Kidney epithelial cell (primary cell): ENCODE measurements around the gene CARMIL3. TPM values are rescaled to one million over a fixed set of nuclear protein-coding genes. Genes with fewer than 3 reads are reported as not detected.
"Not testable (repeated sequence)": the region's sequence is repeated elsewhere in the genome, so short reads cannot be mapped to it uniquely, and the experiment has no call there.

ENCODE experiments used
- DNase-seq: peaks from one replicate; pipeline ENCODE4 v3.0.0-alpha.2; 2010; ENCODE audit warnings: low read depth
- H3K27me3 ChIP-seq: 2 replicates; pipeline ENCODE4 v1.6.0; 2011; ENCODE audit warnings: low read length; ENCODE audit not compliant: control insufficient read depth, insufficient read depth
- H3K36me3 ChIP-seq: 2 replicates; pipeline ENCODE4 v1.5.1; 2011; ENCODE audit warnings: low read length; ENCODE audit not compliant: control insufficient read depth, insufficient read depth
- H3K4me3 ChIP-seq: 2 replicates; pipeline ENCODE4 v1.5.1; 2011; ENCODE audit warnings: low read depth, mild to moderate bottlenecking, control low read depth, low read length
- total RNA-seq: library from RNA; depleted of rRNA; stranded (reverse); fragments of >200 nt; gene quantifications from 2 replicates; pipeline ENCODE4 v1.2.3, GENCODE V29; 2015
- TF ChIP-seq, protein P1 (sequence below): IDR thresholded peaks from 2 replicates; pipeline ENCODE4 v1.5.1; 2011; ENCODE audit warnings: mild to moderate bottlenecking, moderate library complexity, low read length, control low read depth, inconsistent platforms; ENCODE audit not compliant: insufficient read depth, poor library complexity, severe bottlenecking

The CARMIL3 gene
- total RNA-seq, 1 donor from 2014 or later, result 1.5 TPM

GRCh38 chr14:24103451-24103850 is 51.6 kb downstream of the CARMIL3 start:
- H3K36me3 ChIP-seq, result peaks cover 4% of the 10 kb centered on the region
- TF ChIP-seq, protein P1, sequence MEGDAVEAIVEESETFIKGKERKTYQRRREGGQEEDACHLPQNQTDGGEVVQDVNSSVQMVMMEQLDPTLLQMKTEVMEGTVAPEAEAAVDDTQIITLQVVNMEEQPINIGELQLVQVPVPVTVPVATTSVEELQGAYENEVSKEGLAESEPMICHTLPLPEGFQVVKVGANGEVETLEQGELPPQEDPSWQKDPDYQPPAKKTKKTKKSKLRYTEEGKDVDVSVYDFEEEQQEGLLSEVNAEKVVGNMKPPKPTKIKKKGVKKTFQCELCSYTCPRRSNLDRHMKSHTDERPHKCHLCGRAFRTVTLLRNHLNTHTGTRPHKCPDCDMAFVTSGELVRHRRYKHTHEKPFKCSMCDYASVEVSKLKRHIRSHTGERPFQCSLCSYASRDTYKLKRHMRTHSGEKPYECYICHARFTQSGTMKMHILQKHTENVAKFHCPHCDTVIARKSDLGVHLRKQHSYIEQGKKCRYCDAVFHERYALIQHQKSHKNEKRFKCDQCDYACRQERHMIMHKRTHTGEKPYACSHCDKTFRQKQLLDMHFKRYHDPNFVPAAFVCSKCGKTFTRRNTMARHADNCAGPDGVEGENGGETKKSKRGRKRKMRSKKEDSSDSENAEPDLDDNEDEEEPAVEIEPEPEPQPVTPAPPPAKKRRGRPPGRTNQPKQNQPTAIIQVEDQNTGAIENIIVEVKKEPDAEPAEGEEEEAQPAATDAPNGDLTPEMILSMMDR, result no peak
- H3K27me3 ChIP-seq, result no peaks in the 10 kb centered on the region
- H3K4me3 ChIP-seq, result no peak overlapping the region
- no peak for DNase-seq

- not testable (repeated sequence) for H3K27me3 ChIP-seq, H3K4me3 ChIP-seq, DNase-seq, H3K36me3 ChIP-seq
These were observed 53.9 kb downstream of the CARMIL3 start for GRCh38 chr14:24105609-24106239.

GRCh38 chr14:24106672-24107271 is 55.0 kb downstream of the CARMIL3 start:
- TF ChIP-seq, protein P1, result no peak
- Histone ChIP-seq H3K36me3 (no peaks in the 10 kb centered on the region), H3K27me3 (no peaks in the 10 kb centered on the region), H3K4me3 (no peak overlapping the region)
- no peak for DNase-seq

GRCh38 chr14:24108336-24108874 is 56.6 kb downstream of the CARMIL3 start:
- TF ChIP-seq, protein P1, result no peak
- Histone ChIP-seq H3K36me3 (no peaks in the 10 kb centered on the region), H3K27me3 (no peaks in the 10 kb centered on the region), H3K4me3 (no peak overlapping the region)
- no peak for DNase-seq

DNA sequence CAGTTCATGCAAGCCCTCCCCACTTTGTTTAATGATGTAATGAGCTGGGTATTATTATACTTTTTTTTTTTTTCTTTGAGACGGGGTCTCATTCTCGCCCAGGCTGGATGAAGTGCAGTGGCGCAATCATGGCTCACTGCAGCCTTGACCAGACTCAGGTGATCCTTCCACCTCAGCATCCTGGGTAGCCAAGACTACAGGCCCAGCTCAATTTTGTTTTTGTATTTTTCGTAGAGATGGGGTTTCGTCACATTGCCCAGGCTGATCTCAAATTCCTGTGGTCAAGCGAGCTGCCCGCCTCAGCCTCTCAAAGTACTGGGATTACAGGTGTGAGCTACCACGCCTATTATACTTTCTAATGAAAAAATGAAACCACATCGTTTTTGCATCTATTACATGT is 58.3 kb downstream of the CARMIL3 start:
- TF ChIP-seq, protein P1, result no peak
- no peaks in the 10 kb centered on the region for H3K27me3 ChIP-seq
- H3K36me3 ChIP-seq, result no peaks in the 10 kb centered on the region
- no peak for DNase-seq
- no peak overlapping the region for H3K4me3 ChIP-seq

DNA sequence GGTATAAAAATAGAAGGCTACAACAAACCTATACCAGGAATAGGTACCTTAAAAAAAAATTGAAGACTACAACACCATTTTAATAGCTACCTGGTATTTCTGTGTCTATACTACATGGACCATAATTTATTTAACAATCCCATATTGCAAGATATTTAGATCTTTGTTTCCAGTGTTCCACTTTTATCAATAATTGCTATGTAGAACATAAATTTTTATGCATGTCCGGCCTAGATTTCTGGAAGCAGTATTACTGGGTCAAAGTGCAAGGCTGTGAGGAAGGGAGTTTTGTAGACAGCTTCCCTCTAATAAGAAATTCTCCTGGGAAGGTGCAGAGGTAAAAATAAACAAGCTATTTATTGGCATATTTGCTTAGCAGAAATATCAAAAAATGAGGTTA is 58.7 kb downstream of the CARMIL3 start:
- H3K4me3 ChIP-seq, result no peak overlapping the region
- TF ChIP-seq, protein P1, result no peak
- H3K27me3 ChIP-seq, result no peaks in the 10 kb centered on the region
- no peaks in the 10 kb centered on the region for H3K36me3 ChIP-seq
- DNase-seq, result no peak
